NCI-H2171 treated with DMSO at 0.1 percent for 48 hours (cell line): ENCODE data around the gene DEFB129.
"Not testable (repeated sequence)": the region's sequence is repeated elsewhere in the genome, so short reads cannot be mapped to it uniquely, and the experiment has no call there.

Source experiments
- DNase-seq: peaks from one replicate; lab custom pipeline; 2025; lab: John Stamatoyannopoulos, UW

Gene DEFB129, protein sequence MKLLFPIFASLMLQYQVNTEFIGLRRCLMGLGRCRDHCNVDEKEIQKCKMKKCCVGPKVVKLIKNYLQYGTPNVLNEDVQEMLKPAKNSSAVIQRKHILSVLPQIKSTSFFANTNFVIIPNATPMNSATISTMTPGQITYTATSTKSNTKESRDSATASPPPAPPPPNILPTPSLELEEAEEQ

GRCh38 chr20:226958-227357 is at the start of gene DEFB129:
Gene DEFB129 (plus strand): TSS chr20:227258. CDS start chr20:227289, 31 bp downstream.
- DNase-seq = no peak

- no peak for DNase-seq
Measured at GRCh38 chr20:184288-184687, 42.8 kb upstream of the DEFB129 start.

DNA sequence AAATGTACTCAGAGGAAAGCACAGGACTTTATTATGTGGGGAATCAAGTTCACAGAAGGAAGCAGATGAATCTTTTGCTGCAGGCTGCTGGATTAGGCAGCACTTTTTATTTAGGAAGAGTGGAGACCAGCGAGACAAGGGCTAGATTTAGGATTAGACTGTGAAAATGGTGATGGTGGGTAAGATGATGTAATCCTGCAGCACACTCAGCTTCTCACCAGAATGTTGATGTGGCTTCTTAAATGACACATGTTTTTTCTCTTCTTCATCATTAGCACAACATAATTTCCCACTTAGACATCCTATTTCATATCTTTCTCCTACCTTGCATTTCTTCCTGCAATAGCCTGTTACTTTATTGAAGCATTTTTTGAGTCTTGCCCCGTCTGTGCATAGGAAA is 39.3 kb upstream of the DEFB129 start:
- no peak for DNase-seq

DNA sequence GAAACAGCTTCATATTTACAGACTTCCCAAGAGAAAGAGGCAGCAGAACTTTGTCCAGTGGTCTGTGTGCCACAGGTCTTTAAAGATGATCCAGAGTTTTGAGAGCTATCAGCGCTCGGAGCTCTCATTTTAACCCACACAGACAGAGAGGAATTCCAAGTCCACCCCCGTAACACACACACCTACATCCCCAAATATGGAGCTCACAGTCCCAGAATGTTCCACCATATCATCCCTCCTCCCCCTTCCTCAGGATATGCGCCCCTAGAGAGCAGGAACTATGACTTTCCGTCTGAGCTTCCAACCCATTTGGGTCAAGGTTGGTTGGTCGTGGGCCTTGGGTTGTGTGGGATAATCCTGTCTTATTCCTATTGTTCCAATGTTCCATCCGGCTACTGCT is 37.4 kb upstream of the DEFB129 start, which contains the start of gene DEFB128:
DEFB128 (minus strand) TSS at position 101 of the 400 bp plus-strand sequence; CDS start at position 13, 88 bp downstream.
- DNase-seq = no peak

- no peak for DNase-seq
Measured at GRCh38 chr20:198225-198624, 28.8 kb upstream of the DEFB129 start.

- no peak for DNase-seq
Measured at GRCh38 chr20:199996-200395, 27.1 kb upstream of the DEFB129 start.

- DNase-seq = not testable (repeated sequence)
Measured at GRCh38 chr20:203630-204029, 23.4 kb upstream of the DEFB129 start.

- DNase-seq = peak; percentile 52
Measured at GRCh38 chr20:208942-209566, 18.0 kb upstream of the DEFB129 start.

DNA sequence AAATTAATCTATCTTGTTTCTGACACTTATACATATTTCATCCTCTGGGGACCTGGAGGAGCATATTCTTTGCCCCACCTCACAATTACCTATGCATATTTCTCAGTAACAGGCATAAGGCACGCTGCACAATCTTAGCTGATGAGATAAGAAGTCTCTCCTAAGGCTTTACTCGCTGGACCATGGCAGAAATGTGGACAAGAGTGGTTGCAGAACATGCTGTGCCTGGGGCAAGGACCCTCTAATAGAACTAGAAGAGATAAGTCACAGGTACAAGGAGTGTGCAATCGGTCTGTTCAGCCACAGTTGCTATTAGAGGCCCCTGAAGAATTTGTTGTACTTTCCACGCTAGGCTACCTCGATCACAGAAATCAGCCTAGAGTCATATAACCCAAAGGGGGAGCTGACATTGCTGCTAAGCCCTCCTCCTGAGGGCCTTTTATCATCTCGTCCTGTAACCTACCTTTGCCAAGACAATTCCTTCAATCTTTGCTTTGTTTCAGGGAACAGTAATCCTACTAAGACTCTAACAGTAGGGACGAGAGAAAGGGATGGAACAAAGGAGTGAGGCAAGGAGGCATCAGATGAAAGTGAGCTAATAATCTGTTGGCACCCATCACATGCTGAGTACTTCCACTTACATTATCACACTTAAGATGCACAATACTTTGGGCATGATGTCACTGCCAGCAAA is 16.1 kb upstream of the DEFB129 start:
- no peak for DNase-seq

DNA sequence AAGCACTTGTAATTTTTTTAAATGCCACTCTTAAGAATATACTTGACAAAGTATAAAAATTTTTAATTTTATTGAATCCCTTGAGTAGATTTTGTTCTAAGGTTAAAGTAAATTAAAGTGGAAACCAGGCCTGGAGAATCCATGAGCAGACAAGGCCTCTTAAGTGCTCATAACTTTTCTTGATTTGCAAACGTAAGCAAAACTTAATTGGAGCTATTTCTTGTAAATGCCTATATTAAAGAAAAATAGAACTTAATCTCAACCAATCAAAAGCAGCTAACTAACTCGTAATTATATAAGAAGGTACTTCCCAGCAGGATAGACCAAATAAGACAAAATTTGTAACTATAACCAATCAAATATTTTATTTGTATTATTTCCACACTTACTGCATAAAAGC is 12.7 kb upstream of the DEFB129 start:
- no peak for DNase-seq

DNA sequence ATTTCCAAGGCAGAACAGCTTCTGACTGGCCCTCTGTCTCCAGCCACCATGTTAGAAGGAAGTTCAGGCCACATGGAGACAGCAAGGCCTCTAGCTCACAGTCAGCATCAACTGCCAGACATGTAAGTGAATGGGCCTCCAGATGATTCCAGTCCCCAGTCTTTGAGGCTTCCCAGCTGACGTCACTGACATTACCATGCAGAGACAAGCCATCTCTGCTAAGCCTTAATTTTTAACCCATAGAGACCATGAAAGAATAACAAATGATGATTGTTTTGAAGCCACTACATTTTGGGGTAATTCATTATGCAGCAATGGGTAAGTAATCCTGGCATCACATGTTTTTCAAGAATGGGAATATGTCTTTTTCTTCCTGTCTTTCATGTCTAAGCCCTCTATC is 11.3 kb upstream of the DEFB129 start:
- DNase-seq = no peak

GRCh38 chr20:217266-217665 is 9.8 kb upstream of the DEFB129 start:
- no peak for DNase-seq

DNA sequence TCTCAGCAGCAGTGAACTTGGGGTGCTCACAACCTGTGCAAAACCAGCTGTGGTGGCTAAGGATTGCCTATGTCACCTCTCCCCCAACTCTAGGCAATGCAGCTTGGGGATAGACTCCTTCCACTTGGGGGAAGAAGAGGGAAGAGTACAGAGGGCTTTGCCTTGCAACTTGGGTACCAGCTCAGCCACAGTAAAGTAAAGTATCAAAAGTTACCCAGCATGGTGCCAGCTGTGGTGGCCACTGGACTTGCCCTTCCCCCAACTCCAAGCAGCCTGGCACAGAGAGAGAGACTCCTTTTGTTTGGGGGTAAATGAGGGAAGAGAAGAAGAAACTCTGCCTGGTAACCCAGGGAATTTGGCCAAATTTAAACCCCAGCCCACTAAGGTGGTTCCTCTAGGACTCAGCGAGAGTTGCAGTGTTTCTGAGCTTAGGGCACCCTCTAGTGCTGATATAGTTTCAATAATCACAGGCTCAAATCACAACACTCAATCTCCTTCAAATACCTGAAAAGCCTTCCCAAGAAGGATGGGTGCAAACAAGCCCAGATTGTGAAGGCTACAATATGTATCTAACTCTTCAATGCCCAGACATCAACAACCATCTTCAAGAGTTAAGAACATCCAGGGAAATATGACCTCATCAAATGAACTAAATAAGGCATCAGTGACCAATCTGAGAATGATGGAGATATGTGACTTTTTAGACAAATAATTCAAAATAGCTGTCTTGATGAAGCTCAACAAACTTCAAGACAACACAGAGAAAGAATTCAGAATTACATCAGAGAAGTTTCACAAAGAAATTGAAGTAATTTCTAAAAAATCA is 7.6 kb upstream of the DEFB129 start:
- DNase-seq = peak; percentile 43

DNA sequence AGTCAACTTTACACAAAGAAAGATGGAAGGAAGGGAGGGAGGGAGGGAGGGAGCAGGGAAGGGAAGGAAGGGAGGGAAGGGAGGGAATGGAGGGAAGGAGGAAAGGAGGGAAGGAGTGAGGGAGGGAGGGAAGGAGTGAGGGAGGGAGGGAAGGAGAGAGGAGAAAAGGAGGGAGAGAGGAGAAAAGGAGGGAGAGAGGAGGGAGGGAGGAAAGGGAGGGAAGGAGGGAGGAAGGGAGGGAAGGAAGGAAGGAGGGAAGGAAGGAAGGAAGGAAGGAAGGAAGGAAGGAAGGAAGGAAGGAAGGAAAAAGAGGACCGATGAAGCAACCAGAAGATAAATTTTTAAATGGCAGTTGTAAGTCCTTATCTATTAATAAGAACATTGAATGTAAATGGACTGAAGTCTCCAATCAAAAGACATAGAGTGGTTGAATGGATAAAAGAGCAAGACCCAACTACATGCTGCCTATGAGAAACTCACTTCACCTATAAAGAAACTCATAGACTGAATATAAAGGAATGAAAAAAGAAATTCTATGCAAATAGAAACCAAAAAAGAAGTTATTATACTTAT is 5.7 kb upstream of the DEFB129 start:
- no peak for DNase-seq

- DNase-seq = not testable (repeated sequence)
Measured at GRCh38 chr20:225879-226278, 1.2 kb upstream of the DEFB129 start.

GRCh38 chr20:227439-228105 is 514 bp downstream of the DEFB129 start:
- DNase-seq = no peak

GRCh38 chr20:235891-236290 is 8.8 kb downstream of the DEFB129 start:
- peak; percentile 31 for DNase-seq

GRCh38 chr20:237489-237888 is 10.4 kb downstream of the DEFB129 start:
- DNase-seq = no peak

DNA sequence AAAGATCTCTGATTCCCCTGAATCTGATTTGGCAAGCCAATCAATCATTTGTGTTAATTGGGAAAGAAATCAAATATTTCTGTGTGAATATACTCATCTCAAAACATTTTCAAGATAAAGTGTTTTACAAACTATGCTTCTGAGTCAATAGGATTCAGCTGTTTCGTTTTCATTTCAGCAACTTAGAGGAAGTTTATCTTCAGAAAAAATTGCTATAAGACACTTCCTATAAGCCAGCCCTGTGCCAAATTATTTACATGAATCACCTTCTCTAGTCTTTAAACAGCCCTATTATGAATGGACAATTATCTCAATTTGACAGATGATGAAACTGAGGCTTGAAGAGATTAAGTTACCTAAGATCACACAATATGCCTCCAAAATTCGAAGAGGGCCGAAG is 10.9 kb downstream of the DEFB129 start:
- DNase-seq = no peak

- DNase-seq = no peak
Measured at GRCh38 chr20:242905-243304, 15.8 kb downstream of the DEFB129 start.

- DNase-seq = no peak
Measured at GRCh38 chr20:251354-251753, 24.3 kb downstream of the DEFB129 start.

DNA sequence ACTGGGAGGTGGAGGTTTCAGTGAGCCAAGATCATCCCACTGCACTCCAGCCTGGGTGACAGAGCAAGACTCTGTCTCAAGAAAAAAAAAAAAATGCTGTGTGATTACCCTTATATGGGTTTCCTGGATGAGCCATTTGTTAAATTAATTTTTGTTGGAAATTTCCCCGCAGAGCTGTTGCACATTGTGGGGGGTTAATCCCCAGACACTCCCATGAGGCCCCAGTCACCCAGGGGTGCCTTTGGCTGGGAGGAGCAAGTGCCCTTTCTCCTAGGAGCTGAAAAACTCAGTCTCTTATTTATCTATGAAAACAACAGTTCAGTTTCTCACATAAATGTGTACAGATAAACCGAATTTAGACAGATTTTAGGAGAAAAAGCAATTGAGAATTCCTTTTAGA is 25.7 kb downstream of the DEFB129 start:
- DNase-seq = no peak
